Measurements from ENCODE around the gene CHD9NB.
"Not testable (repeated sequence)": the region's sequence is repeated elsewhere in the genome, so short reads cannot be mapped to it uniquely, and the experiment has no call there.

CHD9NB gene

DNA sequence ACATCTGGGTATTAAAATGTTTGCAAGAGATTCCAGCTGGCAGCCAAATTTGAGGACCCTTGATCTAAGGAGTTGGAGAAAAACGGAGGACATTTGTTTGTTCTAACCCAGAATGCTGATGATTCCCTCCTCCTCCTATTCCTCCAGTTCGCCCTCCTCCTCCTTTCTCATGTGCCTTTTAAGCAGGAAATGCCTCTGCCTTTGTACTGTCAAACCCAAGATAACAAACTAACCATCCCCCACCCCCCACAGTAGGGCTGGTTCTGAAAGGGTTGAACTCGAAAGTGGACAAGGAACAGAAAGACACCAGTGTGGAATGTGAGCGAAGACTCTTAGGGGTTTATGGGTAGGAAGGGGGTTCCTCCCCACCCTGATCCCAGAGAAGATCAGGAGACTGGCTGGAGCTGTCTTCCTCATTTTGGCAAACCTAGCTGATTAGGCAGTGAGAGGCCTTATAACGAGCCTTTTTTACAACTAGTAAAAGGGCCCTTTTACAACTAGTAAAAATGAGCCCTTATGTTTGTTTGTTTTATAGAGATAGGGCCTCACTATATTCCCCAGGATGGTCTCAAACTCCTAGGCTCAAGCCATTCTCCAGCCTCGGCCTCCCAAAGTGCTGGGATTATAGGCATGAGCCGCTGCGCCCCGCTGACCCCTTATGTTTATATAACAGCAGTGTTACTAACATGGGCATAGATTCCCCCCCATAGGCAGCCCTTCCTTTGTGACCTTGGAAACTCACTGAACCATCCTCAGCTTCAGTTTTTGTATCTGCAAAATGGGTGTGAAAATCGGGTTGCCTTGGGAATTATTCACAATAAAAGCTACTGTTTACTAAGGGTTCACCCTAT, 3.1 kb upstream of the CHD9NB start:
- peak; percentile 12 for DNase-seq

DNA sequence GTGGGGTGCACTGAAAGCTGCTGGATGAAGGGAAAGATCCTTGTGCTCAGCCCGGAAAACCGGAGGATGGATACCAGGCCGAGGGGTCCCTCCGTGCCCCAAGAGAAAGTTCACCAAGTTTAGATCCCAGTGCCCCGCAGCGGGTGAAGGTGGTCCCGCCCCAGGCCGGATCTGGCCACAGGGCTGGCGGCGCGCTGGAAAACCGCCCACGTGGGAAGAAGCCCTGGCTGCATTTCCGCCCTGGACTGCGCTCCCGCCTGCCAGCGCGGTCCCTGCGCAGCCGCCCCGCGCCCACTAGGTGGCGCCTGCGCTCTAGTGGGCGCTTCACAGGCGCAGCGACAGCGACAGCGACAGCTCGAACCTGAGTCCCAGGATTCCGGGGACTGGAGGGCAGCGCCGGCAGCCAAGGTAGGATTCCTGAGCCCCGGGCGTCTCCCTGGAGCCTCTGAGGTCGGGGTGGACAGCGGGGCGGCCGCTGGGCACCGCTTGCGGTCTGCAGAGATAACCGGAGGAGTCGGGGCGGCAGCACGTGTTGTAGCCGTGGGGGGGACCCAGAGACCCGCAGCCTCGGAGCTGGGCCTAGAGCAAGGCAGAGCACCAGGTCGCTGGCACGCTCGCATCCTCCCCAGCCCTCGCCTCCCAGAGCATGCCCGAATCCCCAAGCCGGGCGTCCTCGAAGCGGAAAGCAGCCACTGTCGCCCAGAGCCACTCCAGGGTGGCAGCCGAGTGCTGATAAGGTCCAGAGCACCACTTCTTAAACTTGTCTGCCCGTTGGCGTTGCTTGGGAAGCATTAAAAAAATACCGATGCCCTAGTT, 2.2 kb upstream of the CHD9NB start, which contains the start of gene CHD9:
Gene CHD9 (plus strand): TSS at position 322 of the 816 bp plus-strand sequence. CDS start 101,099 bp downstream, outside the sequence.
- peak; percentile 76 for DNase-seq

DNA sequence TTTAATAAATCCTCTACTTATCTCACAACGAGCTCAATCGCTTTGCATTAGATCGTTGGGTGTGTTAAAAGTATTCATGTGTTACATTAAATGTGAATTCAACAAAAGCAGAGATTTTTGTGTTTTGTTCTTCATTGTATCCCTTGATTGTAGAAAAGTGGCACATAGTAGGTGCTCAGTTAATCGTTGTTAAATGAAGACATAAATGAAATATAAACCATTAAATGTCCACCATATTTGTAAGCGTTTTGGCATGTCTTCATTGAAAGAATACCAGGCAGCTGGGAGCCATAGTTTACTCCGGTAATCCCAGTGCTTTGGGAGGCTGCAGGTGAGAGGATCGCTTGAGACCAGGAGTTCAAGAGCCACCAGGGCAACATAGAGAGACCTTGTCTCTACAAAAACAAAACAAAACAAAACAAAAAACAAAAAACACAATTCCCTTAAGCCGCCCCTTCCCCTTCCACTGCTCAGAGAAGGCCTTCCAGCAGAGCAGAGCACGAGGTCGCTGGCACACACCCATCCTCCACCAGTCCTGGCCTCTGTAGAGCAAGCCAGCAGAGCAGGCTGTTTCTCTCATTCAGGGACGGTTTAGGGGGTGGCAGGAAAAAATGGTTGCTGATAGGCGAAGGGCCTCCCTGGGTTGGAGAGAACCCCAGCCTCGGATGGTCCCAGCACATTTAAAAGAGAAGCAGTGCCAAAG, 1.4 kb upstream of the CHD9NB start:
- peak; percentile 11 for DNase-seq

DNA sequence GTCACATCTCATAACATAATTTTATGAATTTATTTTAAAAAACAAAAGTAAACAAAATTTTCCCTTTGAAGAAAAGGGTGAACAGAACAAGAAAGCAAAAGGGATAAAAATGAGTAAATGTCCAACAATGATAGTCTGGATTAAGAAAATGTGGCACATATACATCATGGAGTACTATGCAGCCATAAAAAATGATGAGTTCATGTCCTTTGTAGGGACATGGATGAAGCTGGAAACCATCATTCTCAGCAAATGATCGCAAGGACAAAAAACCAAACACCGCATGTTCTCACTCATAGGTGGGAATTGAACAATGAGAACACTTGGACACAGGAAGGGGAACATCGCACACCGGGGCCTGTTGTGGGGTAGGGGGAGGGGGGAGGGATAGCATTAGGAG, 1.4 kb downstream of the CHD9NB start:
- not testable (repeated sequence) for DNase-seq

DNA sequence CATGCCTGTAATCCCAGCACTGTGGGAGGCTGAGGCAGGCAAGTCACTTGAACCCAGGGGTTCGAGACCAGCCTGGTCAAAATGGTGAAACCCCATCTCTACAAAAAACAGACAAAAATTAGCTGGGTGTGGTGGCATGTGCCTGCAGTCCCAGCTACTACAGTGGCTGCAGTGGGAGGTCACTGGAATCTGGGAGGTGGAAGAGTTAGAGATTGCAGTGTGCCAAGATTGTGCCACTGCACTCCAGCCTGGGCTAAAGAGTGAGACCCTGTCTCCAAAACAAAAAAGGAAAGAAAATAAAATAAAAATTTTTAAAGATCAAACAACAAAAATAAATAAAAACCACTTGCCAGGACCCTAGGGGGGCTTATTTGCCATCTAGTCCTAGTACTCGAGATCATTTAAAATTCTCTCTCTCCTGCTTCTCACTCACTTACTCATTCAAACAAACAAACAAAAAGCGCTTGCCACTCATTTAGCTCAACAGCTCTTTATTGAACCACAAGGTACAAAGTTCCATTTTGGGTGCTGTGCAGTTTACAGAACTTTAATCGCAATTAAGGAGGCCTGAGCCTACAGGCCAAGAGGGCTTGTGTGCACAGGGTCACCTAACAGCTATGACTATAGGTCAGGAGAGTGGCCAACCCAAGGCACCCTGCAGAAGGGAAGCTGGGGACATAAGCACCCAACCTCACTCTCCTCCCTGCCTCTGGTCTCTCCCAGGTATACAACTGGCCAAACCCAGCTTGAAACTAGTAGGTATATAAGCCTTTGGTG, 4.4 kb downstream of the CHD9NB start:
- no peak for DNase-seq

DNA sequence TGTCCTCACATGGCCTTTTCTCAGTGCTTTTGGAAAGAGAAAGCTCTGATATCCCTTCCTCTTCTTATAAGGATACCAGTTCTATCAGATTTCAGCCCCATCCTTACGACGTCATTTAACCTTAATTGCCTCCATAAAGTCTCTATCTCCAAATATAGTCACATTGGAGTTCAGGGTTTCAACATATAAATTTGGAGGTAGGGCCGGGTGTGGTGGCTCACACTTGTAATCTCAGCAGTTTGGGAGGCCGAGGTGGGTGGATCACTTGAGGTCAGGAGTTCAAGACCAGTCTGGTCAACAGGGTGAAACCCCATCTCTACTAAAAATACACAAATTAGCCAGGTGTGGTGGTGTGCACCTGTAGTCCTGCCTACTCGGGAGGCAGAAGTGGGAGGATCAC, 5.2 kb downstream of the CHD9NB start:
- DNase-seq, result not testable (repeated sequence)

DNA sequence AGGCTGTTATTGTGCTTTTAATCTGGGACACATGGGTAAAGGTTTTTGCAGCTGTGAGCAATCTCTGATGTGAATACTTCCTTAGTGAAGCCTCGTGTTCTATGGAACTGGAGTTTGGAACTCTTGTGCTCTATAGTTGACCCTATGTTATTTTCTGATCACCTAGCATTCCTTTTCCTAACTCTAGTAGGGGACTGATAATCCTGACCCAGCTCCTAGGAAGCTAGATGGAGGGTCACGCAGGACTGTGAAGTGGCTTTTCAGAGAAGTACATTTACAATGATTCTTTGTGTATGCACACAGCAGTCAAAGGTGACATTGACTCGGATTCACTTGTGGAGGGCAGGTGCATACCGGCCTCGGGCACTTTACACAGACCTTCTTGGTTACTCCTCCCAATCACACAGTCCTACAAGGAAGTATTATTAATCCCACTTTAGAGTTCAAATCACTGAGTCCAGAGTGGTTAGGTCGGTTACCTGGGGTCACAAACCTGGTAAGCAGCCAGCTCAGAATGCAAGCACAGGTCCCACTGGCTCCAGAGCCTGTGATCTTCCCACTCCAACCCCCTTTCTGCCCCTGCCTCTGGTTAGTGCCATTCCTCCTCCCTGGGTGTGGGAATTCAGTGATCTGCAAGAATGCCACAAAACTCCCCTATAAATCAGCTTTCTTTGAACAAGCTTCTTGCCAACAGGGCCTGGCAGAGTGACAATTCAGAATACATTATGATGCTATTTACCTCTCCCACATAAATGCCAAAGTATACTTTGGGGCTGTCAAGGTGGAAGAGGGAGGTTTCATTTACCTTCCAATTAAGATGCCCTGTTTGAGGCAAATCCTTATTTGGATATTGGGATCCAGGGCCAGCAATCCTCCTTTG, 7.1 kb downstream of the CHD9NB start:
- no peak for DNase-seq

DNA sequence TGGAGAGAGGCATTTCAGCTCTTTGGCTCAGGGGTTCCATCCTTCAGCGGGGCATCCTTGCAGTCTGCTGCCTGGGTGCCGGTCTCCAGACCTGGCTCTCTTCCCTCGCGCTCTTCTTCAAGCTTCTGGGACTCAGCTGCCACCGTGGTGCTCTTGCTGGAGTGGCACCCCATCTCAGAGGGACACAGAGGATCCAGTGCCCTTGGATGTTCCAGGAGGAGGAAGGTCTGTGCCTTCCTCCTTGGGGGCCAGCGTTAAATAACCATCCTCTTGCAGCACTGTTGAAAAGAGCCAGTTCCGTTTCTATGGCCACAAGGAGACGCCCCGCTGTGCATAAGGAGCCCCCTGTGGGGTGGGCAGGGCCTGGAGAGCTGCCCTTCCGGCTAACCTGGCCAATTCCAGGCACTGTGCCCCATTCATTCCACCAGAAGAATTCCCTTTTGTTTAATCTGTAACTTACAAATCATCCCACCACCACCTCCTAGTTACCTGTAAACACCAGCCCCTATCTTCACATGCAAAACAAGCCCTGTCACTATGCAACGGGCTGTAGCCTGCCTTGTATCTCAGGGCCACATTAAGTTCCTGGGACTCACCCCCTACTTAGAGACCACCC, 8.6 kb downstream of the CHD9NB start:
- no peak for DNase-seq

DNA sequence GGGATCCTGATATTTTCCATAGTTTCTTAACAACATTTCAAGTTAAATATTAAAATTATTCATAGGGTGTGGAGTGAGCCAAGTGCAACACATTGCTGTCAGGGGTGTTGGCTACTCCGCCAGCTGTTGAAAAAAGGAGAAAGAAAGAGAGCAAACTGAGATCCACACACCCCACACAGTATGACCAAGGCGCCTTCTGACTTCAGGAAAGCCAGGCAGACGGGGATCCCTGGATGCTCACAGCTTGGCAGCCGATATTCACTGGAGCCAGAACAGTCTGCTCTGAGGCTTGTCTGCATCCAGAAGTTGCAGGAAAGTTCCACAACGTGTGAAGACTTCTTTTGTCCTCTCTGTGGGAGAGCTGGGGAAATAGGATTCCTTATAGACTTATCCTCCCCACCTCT, 9.3 kb downstream of the CHD9NB start:
- no peak for DNase-seq

DNA sequence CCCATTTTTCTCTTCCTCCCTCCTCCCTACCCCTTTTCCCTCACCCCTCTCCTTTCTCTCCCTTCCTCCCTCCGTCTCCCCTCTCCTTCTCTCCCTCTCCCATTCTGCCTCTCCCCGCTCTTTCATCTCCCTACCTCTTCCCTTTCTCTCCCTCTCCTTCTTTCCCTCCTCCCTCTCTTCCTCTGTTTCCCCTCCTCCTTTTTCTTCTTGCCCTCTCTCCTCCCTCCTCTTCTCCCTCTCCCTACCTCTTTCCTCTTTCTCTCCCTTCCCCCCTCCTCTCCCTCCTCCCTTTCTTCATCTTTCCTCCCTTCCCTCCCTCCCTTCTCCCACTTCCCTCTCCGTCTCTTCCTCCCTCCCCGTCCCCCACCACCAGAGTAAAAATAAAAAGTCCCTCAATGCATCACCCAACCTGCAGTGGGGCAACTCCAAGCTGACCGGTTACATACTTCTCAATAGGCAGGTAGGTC, 10.4 kb downstream of the CHD9NB start:
- DNase-seq, result no peak

DNA sequence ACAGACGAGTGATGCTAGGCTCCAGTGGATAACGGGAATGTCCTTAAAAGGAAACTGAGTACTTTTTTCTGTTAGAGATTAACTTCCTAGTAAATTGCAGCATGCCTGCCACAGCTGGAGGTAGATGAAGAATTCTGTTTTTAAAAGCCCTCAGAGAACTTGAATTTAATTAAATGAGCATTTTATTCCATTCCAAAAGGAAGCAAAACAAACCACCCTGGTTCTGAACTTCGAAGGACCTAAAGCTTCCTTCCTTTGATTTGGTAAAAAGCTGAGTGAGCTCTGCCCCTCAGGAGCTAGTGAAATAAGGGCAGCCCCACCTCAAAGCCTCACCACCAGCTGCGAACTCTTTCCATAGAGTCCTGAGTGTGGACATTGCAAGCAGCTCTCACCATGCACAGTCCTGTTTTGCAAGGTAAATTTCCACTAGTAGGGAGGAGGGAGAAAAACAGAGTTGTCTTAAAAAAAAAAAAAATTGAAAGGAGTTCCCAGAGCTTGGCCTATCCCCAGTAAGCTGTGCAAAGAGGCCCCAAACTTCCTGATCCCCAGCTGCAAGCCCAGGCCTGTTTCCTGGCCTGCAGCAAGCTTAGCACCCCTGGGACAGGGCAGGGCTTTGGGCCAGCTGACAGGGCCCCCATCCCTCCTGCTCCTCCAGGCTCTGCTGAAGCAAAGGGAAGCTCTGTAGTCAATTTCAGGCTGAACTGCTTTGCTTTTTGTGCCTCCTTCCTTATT, 11.2 kb downstream of the CHD9NB start:
- DNase-seq, result no peak

DNA sequence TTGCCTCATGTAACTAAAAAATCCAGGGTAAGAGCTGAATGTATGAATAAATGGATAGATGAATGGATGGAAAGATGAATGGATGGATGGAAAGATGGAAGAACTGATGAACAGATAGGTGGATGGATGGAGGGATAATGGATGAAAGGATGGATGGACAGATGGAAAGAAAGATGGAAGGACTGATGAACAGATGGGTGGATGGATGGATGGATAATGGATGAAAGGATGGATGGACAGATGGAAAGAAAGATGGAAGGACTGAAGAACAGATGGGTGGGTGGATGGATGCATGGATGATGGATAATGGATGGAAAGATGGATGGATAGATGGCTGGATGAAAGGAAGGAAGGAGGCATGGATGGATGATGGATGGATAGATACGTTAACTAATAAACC, 11.9 kb downstream of the CHD9NB start:
- DNase-seq, result no peak

DNA sequence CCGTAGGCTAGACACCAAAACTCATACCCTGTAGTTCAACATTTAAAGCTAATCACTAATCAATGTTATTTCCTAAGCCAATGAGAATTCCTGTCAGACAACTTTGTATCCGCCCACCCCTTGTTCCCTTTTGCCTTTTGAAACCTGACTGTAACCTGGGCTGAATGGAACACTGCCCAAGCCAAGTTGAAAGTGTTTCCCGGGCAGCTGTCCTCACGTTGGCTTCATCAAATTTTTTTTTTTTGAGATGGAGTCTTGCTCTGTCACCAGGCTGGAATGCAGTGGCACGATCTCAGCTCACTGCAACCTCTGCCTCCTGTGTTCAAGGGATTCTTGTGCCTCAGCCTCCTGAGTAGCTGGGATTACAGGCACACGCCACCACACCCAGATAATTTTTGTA, 16.0 kb downstream of the CHD9NB start:
- DNase-seq, result not testable (repeated sequence)

DNA sequence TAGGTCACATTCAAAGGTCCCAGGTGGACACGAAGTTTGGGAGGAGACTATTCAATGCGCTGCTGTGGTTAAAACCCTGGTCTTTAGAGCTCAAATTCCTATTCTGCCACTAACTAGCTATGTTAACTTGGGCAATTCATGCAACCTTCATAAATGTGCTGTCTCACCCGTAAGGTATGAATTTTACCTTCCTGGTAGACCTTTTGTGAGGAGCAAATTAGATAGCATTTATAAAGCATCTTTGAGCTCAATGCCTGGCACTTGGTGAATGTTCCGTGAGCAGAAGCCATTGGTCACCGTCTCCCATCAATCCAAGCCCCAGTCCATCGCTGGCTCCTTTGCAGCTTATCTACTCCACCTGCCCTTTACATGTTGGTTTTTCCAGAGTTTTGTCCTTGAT, 16.6 kb downstream of the CHD9NB start:
- no peak for DNase-seq

DNA sequence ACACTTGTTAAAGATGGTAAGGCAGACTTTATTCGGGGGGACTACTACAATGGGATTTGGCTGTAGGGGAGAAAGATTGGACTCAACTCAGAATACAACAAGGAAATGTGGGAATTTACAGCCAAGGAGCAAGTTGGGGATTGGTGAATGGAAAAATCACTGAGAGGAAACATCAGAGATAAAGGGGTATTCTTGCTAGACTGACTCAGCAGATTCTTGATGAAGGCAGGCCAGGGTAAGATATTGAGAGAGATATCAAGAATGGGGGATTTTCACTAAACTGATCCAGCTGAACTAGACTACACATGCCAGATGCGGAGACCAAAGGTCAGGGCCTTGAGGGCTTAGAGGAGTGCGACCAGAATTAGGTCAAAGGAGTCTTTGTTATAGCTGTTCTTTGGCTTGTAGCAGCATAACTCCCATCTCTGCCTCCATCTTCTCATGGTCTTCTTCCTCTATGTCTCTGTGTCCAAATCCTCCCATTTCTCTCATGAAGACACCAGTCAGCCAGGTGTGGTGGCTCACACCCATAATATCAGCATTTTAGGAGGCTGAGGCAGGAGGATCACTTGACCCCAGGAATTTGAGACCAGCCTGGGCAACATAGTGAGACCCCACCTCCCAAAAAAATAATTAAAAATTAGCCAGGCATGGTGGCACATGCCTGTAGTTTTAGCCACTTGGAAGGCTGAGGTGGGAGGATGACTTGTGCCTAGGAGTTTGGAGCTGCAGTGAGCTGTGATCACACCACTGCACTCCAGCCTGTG, 17.3 kb downstream of the CHD9NB start:
- no peak for DNase-seq

DNA sequence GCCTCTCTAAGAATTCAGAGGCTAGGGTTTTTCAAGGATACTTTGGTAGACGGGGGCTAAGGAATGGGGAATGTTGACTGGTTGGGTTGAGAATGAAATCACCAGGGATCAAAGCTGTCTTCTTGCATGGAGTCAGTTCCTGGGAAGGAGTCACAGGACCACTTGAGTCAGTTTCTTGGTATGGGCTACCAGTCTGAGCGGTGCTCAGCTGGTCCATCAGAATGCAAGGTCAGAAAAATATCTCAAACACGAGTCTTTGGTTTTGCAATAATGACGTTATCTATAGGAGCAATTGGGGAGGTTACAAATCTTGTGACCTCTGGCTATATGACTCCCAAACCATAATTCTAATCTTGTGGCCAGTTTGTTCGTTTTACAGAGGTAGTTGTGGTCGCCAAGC, 18.4 kb downstream of the CHD9NB start:
- no peak for DNase-seq

DNA sequence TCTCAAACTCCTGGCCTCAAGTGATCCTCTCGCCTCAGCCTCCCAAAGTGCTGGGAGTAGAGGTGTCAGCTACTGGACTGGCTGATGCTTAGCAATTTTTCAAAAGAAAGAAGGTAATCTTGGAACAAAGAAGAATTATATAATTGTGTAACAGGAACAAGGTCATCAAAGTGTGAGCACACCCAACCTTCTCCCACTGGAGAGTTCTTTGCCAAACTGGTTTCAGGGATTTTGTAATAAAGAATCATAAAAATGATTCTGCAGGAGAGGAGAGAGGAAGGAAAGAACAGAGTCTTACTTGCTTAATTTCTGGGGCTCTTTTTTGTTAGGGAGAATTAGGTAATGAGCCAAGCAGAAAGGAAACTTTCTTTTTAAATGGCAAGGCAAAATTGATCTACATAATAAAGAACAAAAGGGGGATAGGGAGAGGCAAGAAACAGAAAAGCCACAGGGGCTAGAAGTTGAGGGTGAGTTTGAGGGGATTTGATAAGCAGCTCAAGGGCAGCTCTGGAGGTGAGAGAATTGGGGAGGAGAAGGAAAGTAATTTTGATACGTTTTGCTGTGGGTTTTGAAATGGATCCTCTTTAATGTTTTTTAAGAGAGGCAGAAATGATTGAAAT, 21.3 kb downstream of the CHD9NB start:
- no peak for DNase-seq

DNA sequence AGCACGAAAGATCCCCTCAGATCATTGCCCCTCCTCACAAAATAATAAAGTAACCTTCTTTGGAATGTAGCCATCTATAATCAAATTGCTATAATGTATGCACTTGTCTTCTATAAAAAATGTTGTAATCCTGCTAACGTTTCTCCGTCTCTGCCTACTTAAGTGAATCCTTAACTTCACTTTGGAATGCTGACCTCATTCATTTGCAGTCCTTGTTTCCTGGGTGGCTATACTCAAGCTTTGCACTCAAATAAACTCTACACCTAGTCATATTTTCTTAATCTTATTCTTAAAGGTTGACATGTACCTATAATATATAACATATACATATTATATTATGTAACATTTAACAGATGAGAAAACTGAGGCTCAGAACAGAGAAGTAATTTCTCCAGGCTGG, 22.7 kb downstream of the CHD9NB start:
- no peak for DNase-seq

DNA sequence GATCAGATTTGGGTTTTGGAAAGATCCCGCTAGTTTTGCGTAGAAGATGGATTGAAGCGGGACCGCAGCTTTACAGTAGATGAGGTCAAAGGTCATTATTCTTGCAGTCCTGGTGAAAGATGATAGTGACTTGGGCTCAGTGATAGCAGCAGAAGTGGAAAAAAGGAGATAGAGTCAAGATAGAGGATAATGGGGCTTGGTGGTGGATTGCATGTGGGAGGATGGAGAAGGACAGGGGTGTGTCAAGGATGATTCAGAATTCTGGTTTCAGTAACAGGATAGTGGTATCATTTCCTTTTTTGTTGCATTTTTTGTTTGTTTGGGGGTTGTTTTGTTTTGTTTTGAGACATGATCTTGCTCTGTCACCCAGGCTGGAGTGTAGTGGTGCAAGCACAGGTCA, 28.7 kb downstream of the CHD9NB start:
- DNase-seq, result no peak

All from CD4-positive, alpha-beta T cell treated with Interleukin-12 subunit alpha and Interleukin-12 subunit beta, for 1 hour (primary cell).